AG04449 (cell line): ENCODE measurements around the gene ACOX2.

Experiments
- CTCF ChIA-PET: fragments of 350-600 bp; formaldehyde crosslinking; extraction: SDS; loops from one replicate; lab custom pipeline; 2021; ENCODE audit warnings: antibody characterized with exemption; lab: Yijun Ruan, JAX
- POLR2A ChIA-PET: fragments of 400-600, 350-600 bp; formaldehyde crosslinking; extraction: SDS; loops from one replicate; lab custom pipeline; 2020; ENCODE audit warnings: antibody characterized with exemption, inconsistent platforms; lab: Yijun Ruan, JAX
- DNase-seq: peaks from one replicate; pipeline ENCODE4 v3.0.0-alpha.2; 2010; ENCODE audit warnings: low read depth, low spot score
- H3K4me3 ChIP-seq: 2 replicates; pipeline ENCODE4 v1.5.1; 2011; ENCODE audit warnings: low read depth, mild to moderate bottlenecking, control low read depth, low read length
- TF ChIP-seq, protein P1 (sequence below): IDR thresholded peaks from one replicate; pipeline ENCODE4 v1.5.1; 2011; ENCODE audit warnings: mild to moderate bottlenecking, moderate library complexity, low read length, control low read depth, inconsistent platforms; ENCODE audit not compliant: insufficient read depth; ENCODE audit errors: missing control alignments

ACOX2 gene

GRCh38 chr3:58536501-58537411 lies at the start of gene ACOX2:
ACOX2 (minus strand) TSS chr3:58537190; CDS start chr3:58535106, 2,084 bp downstream.
- CTCF ChIA-PET: interaction anchor here (0.5 to 11.0 kb wide), 10 partner anchors 9 to 237 kb away, joined by 3 to 105 read pairs (median 6); partner anchors contain the start of genes HTD2, KCTD6 and RPP14
- DNase-seq: no peak
- TF ChIP-seq, protein P1, sequence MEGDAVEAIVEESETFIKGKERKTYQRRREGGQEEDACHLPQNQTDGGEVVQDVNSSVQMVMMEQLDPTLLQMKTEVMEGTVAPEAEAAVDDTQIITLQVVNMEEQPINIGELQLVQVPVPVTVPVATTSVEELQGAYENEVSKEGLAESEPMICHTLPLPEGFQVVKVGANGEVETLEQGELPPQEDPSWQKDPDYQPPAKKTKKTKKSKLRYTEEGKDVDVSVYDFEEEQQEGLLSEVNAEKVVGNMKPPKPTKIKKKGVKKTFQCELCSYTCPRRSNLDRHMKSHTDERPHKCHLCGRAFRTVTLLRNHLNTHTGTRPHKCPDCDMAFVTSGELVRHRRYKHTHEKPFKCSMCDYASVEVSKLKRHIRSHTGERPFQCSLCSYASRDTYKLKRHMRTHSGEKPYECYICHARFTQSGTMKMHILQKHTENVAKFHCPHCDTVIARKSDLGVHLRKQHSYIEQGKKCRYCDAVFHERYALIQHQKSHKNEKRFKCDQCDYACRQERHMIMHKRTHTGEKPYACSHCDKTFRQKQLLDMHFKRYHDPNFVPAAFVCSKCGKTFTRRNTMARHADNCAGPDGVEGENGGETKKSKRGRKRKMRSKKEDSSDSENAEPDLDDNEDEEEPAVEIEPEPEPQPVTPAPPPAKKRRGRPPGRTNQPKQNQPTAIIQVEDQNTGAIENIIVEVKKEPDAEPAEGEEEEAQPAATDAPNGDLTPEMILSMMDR: no peak
- H3K4me3 ChIP-seq: peak within 1 kb of the TSS; percentile 52
- POLR2A ChIA-PET: interaction anchor here (0.8 kb wide), 1 partner anchor 17 kb away, joined by 3 read pairs; no protein-coding TSS in a partner anchor

GRCh38 chr3:58585994-58586393 lies 49.0 kb upstream of the ACOX2 start:
- H3K4me3 ChIP-seq: no peak overlapping the region
- ChIA-PET POLR2A (no interaction called here), CTCF (interaction anchor here (1.0 to 24.4 kb wide), 5 partner anchors 11 to 48 kb away, joined by 3 to 646 read pairs (median 12); no protein-coding TSS in a partner anchor)
- DNase-seq: no peak
- TF ChIP-seq, protein P1: no peak

- POLR2A ChIA-PET: no interaction called here
- CTCF ChIA-PET: interaction anchor here (0.8 to 24.4 kb wide), 7 partner anchors 11 to 49 kb away, joined by 3 to 646 read pairs (median 9); no protein-coding TSS in a partner anchor
- H3K4me3 ChIP-seq: peak overlapping the region; percentile 62
- TF ChIP-seq, protein P1: peak; percentile 86
- no peak for DNase-seq
Measured at GRCh38 chr3:58585005-58585786, 48.2 kb upstream of the ACOX2 start.

GRCh38 chr3:58584690-58585004 lies 47.7 kb upstream of the ACOX2 start:
- CTCF ChIA-PET: interaction anchor here (0.8 to 24.4 kb wide), 6 partner anchors 11 to 49 kb away, joined by 3 to 646 read pairs (median 10); no protein-coding TSS in a partner anchor
- TF ChIP-seq, protein P1: no peak
- H3K4me3 ChIP-seq: peak overlapping the region; percentile 62
- POLR2A ChIA-PET: no interaction called here
- no peak for DNase-seq

DNA sequence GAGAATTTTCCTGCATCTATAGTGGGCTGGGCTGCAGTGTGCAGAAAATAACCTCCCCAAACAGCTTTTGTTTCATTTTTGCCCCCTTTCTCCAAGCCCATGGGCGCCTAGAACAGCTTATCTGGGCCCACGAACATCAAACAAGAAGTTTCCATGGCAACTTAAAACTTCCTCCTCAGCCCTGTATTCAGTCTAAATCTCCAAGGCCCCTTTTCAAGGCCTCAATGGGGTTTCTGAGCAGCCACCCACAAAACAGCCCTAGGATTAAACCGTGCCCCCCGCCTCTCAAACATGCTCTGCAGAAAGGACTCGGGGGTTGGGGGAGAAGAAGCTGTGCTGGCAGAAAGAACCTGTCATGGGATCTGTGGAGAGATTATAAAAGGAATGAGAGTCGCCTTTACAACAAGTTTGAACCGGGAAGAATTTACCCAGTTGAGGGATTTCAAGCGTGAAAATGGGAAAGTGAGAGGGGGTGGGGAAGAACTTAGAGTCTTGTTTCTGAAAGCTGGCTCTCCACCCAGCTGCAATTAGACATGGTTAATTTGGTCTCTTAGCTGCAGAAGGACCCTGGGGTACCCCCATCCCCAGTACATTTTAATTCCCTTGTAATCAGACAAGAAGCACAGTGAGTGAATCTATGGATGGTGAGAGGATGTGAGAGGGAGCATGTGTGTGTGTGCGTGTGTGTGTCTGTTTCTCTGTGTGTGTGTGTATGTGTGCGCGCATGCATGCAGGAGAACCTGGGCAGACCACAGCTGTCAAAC lies 44.5 kb upstream of the ACOX2 start:
- DNase-seq: no peak
- TF ChIP-seq, protein P1: no peak
- POLR2A ChIA-PET: no interaction called here
- CTCF ChIA-PET: interaction anchor here (13.7 to 24.4 kb wide), 2 partner anchors 13 to 52 kb away, joined by 160 to 646 read pairs; no protein-coding TSS in a partner anchor
- no peak overlapping the region for H3K4me3 ChIP-seq
